Gastroesophageal sphincter (tissue), 4 donors: ENCODE measurements around the gene TM4SF1. TPM values are rescaled to one million over a fixed set of nuclear protein-coding genes. Genes with fewer than 3 reads are reported as not detected.

ENCODE experiments used
- ATAC-seq: fragments of 150-250 bp; one replicate; pipeline ENCODE4 v1.9.1; 2016; ENCODE audit warnings: mild to moderate bottlenecking, moderate library complexity
- H3K27ac ChIP-seq, 4 donors: fragments of 200-600 bp; sonication (generic) in 3 of 4; 1 replicate in 3 of 4; 2 replicates in 1 of 4; pipeline ENCODE4 v1.5.1; 2016 to 2019
- H3K27me3 ChIP-seq: fragments of 200-600 bp; sonication (generic); one replicate; pipeline ENCODE4 v1.5.1; 2019
- H3K36me3 ChIP-seq, 2 donors: fragments of 200-600 bp; sonication (generic); one replicate each; pipeline ENCODE4 v1.5.1; 2019; ENCODE audit warnings: control low read depth in 1 of 2
- H3K4me1 ChIP-seq, 3 donors: fragments of 200-600 bp; sonication (generic); 1 replicate in 2 of 3; 2 replicates in 1 of 3; pipeline ENCODE4 v1.5.1; 2016 to 2019; ENCODE audit warnings: control low read depth in 2 of 3
- H3K4me3 ChIP-seq, 2 donors: fragments of 200-600 bp; sonication (generic); one replicate each; pipeline ENCODE4 v1.5.1; 2019; ENCODE audit warnings: mild to moderate bottlenecking in 1 of 2, moderate library complexity in 1 of 2
- H3K9me3 ChIP-seq, 3 donors: fragments of 200-600 bp; sonication (generic); one replicate each; pipeline ENCODE4 v1.5.1; 2017 to 2019; ENCODE audit warnings: control low read depth in 2 of 3
- EP300 ChIP-seq: sonication (generic); formaldehyde crosslinking; IDR thresholded peaks from one replicate; pipeline ENCODE4 v1.6.1; 2017; ENCODE audit warnings: antibody characterized with exemption, mild to moderate bottlenecking
- POLR2A ChIP-seq, 2 donors: fragments of 450-650 bp; IDR thresholded peaks; one replicate each; pipeline ENCODE4 v1.6.1; 2017; ENCODE audit warnings: antibody characterized with exemption in 2 of 2, mild to moderate bottlenecking in 2 of 2, moderate library complexity in 1 of 2
- POLR2AphosphoS5 ChIP-seq: sonication (generic); formaldehyde crosslinking; IDR thresholded peaks from one replicate; pipeline ENCODE4 v1.6.1; 2017; ENCODE audit warnings: antibody characterized with exemption
- WGBS, 2 donors: methylation state at CpG; one replicate each; pipeline ENCODE4 v1.1.5; 2018; ENCODE audit warnings: low coverage in 1 of 2; 5-methylcytosine and 5-hydroxymethylcytosine counted together
- total RNA-seq, 4 donors: library from RNA; depleted of rRNA; stranded (reverse); fragments of >200 nt; gene quantifications; one replicate each; pipeline ENCODE4 v1.1.0, GENCODE V29; 2016
- TF ChIP-seq, protein P1 (sequence below), 4 experiments: fragments of 200-600 bp in 2 of 4; fragments of 450-650 bp in 2 of 4; sonication (generic) in 1 of 4; IDR thresholded peaks; one replicate each; pipeline ENCODE4 v1.5.1; 2017 to 2019; ENCODE audit warnings: antibody characterized with exemption in 4 of 4, mild to moderate bottlenecking in 2 of 4, moderate library complexity in 2 of 4

Gene TM4SF1
- total RNA-seq, 4 donors from 2014 or later: 20.9 to 128 (median 71.9) TPM

DNA sequence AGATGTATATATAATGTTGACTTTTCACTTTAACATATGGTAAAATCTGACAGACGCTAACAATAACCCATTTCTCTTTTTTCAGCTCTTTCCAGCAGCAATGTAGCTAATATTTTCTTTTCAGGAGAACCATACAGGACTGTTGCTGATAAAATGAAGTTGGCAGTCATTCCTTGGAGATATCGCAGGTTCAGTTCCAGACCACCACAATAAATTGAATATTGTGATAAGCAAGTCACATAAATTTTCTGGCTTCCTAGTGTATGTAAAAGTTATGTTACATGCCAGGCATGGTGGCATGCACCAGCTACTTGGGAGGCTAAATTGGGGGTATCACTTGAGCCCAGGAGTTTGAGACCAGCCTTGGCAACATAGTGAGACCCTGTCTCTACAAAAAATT lies 31.9 kb upstream of the TM4SF1 start:
- ATAC-seq: no peak
- 82 to 96% methylated on average over 2 of the region's 2 CpGs for WGBS, 2 donors
- H3K4me3 ChIP-seq: no peak overlapping the region
- H3K36me3 ChIP-seq: no peaks in the 10 kb centered on the region
- H3K4me1 ChIP-seq: no peaks in the 10 kb centered on the region
- no peaks in the 10 kb centered on the region for H3K9me3 ChIP-seq
- H3K27me3 ChIP-seq: no peaks in the 10 kb centered on the region
- no peak overlapping the region for H3K27ac ChIP-seq
- TF ChIP-seq EP300 (no peak), POLR2A (IDR thresholded peaks at IDR 0.05) (no peak), POLR2AphosphoS5 (no peak)
- TF ChIP-seq, protein P1, sequence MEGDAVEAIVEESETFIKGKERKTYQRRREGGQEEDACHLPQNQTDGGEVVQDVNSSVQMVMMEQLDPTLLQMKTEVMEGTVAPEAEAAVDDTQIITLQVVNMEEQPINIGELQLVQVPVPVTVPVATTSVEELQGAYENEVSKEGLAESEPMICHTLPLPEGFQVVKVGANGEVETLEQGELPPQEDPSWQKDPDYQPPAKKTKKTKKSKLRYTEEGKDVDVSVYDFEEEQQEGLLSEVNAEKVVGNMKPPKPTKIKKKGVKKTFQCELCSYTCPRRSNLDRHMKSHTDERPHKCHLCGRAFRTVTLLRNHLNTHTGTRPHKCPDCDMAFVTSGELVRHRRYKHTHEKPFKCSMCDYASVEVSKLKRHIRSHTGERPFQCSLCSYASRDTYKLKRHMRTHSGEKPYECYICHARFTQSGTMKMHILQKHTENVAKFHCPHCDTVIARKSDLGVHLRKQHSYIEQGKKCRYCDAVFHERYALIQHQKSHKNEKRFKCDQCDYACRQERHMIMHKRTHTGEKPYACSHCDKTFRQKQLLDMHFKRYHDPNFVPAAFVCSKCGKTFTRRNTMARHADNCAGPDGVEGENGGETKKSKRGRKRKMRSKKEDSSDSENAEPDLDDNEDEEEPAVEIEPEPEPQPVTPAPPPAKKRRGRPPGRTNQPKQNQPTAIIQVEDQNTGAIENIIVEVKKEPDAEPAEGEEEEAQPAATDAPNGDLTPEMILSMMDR (IDR thresholded peaks at IDR 0.05): no peak

DNA sequence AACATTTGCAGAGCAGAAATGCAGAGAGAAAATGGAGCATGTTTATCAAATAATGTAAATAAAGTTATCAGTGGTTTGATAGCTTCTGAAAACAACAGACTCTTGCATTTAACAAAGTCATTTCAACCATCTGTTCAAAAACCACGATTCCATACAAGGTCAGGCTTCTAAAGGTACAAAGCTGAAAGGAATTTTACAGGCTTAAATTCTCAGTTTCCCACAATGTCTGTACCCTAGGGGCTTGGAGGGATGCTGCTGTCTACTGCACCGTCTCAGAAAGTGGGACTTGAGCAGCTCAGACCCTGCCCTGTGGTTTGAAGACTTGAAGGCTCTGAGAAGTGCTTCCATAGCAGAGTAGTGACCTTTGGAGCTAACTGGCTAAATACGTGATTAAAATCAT lies 30.4 kb upstream of the TM4SF1 start:
- Histone ChIP-seq H3K9me3 (no peaks in the 10 kb centered on the region), H3K27me3 (no peaks in the 10 kb centered on the region), H3K27ac (no peak overlapping the region), H3K4me1 (no peaks in the 10 kb centered on the region), H3K36me3 (no peaks in the 10 kb centered on the region), H3K4me3 (no peak overlapping the region)
- TF ChIP-seq POLR2AphosphoS5 (no peak), EP300 (no peak), POLR2A (IDR thresholded peaks at IDR 0.05) (no peak)
- TF ChIP-seq, protein P1 (IDR thresholded peaks at IDR 0.05): no peak
- no peak for ATAC-seq
- WGBS, 2 donors: 18 to 45% methylated on average over 3 of the region's 3 CpGs

DNA sequence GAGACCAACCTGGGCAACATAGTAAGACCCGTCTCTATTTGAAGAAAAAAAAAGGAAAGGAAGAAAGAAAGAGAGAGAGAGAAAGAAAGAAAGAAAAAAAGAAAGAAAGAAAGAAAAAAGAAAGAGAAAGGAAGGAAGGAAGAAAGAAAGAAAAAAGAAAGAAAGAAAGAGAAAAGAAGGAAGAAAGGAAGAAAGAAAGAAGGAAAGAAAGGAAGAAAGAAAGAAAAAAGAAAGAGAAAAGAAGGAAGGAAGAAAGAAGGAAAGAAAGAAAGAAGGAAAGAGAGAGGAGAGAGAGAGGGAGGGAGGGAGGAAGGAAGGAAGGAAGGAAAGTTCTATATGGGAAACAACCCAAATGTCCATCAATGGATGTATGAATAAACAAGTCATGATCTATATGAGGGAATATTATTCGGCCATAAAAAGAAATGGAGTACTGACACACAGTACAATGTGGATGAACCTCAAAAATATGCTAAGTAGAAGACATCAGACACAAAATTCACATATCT lies 28.8 kb upstream of the TM4SF1 start:
- Histone ChIP-seq H3K4me3 (no peak overlapping the region), H3K9me3 (no peaks in the 10 kb centered on the region), H3K27ac (no peak overlapping the region), H3K4me1 (no peaks in the 10 kb centered on the region), H3K36me3 (no peaks in the 10 kb centered on the region), H3K27me3 (no peaks in the 10 kb centered on the region)
- WGBS, 2 donors: 90 to 100% methylated on average over 2 of the region's 2 CpGs
- ATAC-seq: no peak
- no peak for TF ChIP-seq POLR2A (IDR thresholded peaks at IDR 0.05)
- TF ChIP-seq POLR2AphosphoS5: no peak
- TF ChIP-seq EP300: no peak
- TF ChIP-seq, protein P1 (IDR thresholded peaks at IDR 0.05): no peak

DNA sequence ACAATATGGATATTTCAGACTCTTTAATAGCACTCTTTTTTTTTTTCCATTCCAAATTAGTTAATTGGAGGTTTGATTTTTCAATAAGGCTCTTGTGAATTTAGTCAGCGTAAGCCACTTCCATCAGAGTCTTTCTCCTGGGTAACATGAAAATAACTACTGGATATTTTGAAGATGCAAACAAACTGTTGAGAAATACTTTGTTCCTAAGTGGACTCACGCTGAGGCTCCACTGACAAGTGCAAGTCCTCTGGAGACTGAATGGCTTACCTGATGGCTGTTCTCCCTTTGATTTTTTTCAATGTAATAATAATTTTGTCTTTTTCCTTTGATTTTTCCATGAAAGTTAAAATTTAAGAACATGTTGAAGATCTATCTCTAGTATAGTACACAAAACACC lies 26.0 kb upstream of the TM4SF1 start:
- 96 to 100% methylated on average over 2 of the region's 2 CpGs for WGBS, 2 donors
- no peaks in the 10 kb centered on the region for H3K36me3 ChIP-seq
- H3K27me3 ChIP-seq: no peaks in the 10 kb centered on the region
- TF ChIP-seq EP300: no peak
- TF ChIP-seq POLR2AphosphoS5: no peak
- TF ChIP-seq, protein P1 (IDR thresholded peaks at IDR 0.05): no peak
- TF ChIP-seq POLR2A (IDR thresholded peaks at IDR 0.05): no peak
- H3K4me3 ChIP-seq: no peak overlapping the region
- no peaks in the 10 kb centered on the region for H3K9me3 ChIP-seq
- H3K27ac ChIP-seq: no peak overlapping the region
- no peak for ATAC-seq
- H3K4me1 ChIP-seq: no peaks in the 10 kb centered on the region

DNA sequence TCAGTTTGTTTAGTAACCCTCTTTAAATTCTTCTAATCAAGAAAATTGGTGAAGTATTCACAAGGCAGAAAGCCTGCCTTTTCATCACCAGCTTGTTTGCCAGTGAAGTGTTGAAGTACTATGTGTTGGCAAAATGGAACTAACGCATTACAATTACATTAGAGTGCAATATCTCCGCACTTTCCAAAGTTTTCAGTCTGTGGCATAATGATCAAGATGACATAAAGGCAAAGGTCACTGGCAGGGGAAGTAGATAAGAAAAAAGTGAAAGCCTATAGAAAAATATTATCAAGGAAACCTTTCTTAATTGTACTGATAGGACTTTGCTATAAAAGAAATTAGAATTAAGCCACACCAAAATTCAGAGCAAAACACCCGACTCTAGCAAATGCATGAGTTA lies 25.0 kb upstream of the TM4SF1 start:
- Histone ChIP-seq H3K9me3 (no peaks in the 10 kb centered on the region), H3K27ac (no peak overlapping the region), H3K4me3 (no peak overlapping the region), H3K27me3 (no peaks in the 10 kb centered on the region), H3K36me3 (no peaks in the 10 kb centered on the region), H3K4me1 (no peaks in the 10 kb centered on the region)
- 89 to 96% methylated on average over 3 of the region's 3 CpGs for WGBS, 2 donors
- TF ChIP-seq EP300: no peak
- TF ChIP-seq POLR2A (IDR thresholded peaks at IDR 0.05): no peak
- no peak for TF ChIP-seq POLR2AphosphoS5
- TF ChIP-seq, protein P1 (IDR thresholded peaks at IDR 0.05): no peak
- no peak for ATAC-seq
